SH-SY5Y (cell line): ENCODE results near the gene PRDM13.

Experiments
- GATA2 ChIP-seq: IDR thresholded peaks from 2 replicates; pipeline ENCODE4 v1.6.1; 2011; ENCODE audit warnings: mild to moderate bottlenecking, low read depth, low read length
- GATA3 ChIP-seq: IDR thresholded peaks from 2 replicates; pipeline ENCODE4 v1.6.1; 2011; ENCODE audit warnings: low read depth, mild to moderate bottlenecking, low read length, moderate library complexity

The PRDM13 gene

GRCh38 chr6:99608886-99609482 lies 2.4 kb downstream of the PRDM13 start:
- TF ChIP-seq GATA2 (no peak), GATA3 (no peak)

- no peak for TF ChIP-seq GATA3
- TF ChIP-seq GATA2: no peak
Observed at GRCh38 chr6:99609905-99610489, 3.4 kb downstream of the PRDM13 start.

GRCh38 chr6:99611148-99611547 lies 4.5 kb downstream of the PRDM13 start:
- no peak for TF ChIP-seq GATA3
- TF ChIP-seq GATA2: no peak

- TF ChIP-seq GATA2 (no peak), GATA3 (no peak)
Observed at GRCh38 chr6:99612551-99613408, 6.1 kb downstream of the PRDM13 start.

- TF ChIP-seq GATA2 (no peak), GATA3 (no peak)
Observed at GRCh38 chr6:99613409-99613704, 6.7 kb downstream of the PRDM13 start.

- TF ChIP-seq GATA3: no peak
- no peak for TF ChIP-seq GATA2
Observed at GRCh38 chr6:99613705-99614429, 7.2 kb downstream of the PRDM13 start.

GRCh38 chr6:99614430-99615186 lies 8.0 kb downstream of the PRDM13 start:
- TF ChIP-seq GATA3 (no peak), GATA2 (no peak)

GRCh38 chr6:99617131-99617530 lies 10.5 kb downstream of the PRDM13 start:
- no peak for TF ChIP-seq GATA2
- TF ChIP-seq GATA3: no peak

- TF ChIP-seq GATA3 (no peak), GATA2 (no peak)
Observed at GRCh38 chr6:99618649-99619408, 12.2 kb downstream of the PRDM13 start.

- TF ChIP-seq GATA2 (no peak), GATA3 (no peak)
Observed at GRCh38 chr6:99619409-99619762, 12.8 kb downstream of the PRDM13 start.

- TF ChIP-seq GATA2: no peak
- TF ChIP-seq GATA3: no peak
Observed at GRCh38 chr6:99629293-99629692, 22.7 kb downstream of the PRDM13 start.

GRCh38 chr6:99637629-99638028 lies 31.0 kb downstream of the PRDM13 start:
- TF ChIP-seq GATA3 (no peak), GATA2 (no peak)

- TF ChIP-seq GATA3: no peak
- no peak for TF ChIP-seq GATA2
Observed at GRCh38 chr6:99641270-99641669, 34.6 kb downstream of the PRDM13 start.

GRCh38 chr6:99645986-99646385 lies 39.4 kb downstream of the PRDM13 start:
- no peak for TF ChIP-seq GATA3
- TF ChIP-seq GATA2: no peak
